Breast epithelium (tissue), 4 donors: ENCODE measurements around the gene SC5D. TPM values are rescaled to one million over a fixed set of nuclear protein-coding genes. Genes with fewer than 3 reads are reported as not detected.

Experiments
- DNase-seq, 2 donors: peaks; one replicate each; pipeline ENCODE4 v3.0.0-alpha.2; 2019; ENCODE audit warnings: low spot score in 2 of 2
- H3K27ac ChIP-seq, 2 donors: fragments of 200-600 bp; sonication (generic) in 1 of 2; one replicate each; pipeline ENCODE4 v1.5.1; 2016 to 2019; ENCODE audit warnings: mild to moderate bottlenecking in 1 of 2
- H3K27me3 ChIP-seq, 2 donors: fragments of 200-600 bp; sonication (generic) in 1 of 2; one replicate each; pipeline versions ENCODE4 v1.5.1 to v1.6.0; 2017 to 2019; ENCODE audit warnings: control low read depth in 1 of 2, mild to moderate bottlenecking in 1 of 2
- H3K36me3 ChIP-seq: fragments of 200-600 bp; one replicate; pipeline ENCODE4 v1.5.1; 2019
- H3K4me1 ChIP-seq, 2 donors: fragments of 200-600 bp; sonication (generic); one replicate each; pipeline ENCODE4 v1.5.1; 2016 to 2019; ENCODE audit warnings: control low read depth in 1 of 2
- H3K4me3 ChIP-seq, 3 donors: fragments of 200-600 bp; sonication (generic); 1 replicate in 2 of 3; 2 replicates in 1 of 3; pipeline ENCODE4 v1.5.1; 2016 to 2019; ENCODE audit warnings: mild to moderate bottlenecking in 3 of 3, moderate library complexity in 2 of 3
- H3K9me3 ChIP-seq, 2 donors: fragments of 200-600 bp; sonication (generic) in 1 of 2; one replicate each; pipeline ENCODE4 v1.5.1; 2016 to 2019; ENCODE audit warnings: control low read depth in 1 of 2
- CTCF ChIP-seq, 3 donors: fragments of 450-650 bp; IDR thresholded peaks; one replicate each; pipeline ENCODE4 v1.5.1; 2016 to 2017; ENCODE audit warnings: antibody characterized with exemption in 3 of 3, mild to moderate bottlenecking in 3 of 3, moderate library complexity in 3 of 3
- POLR2A ChIP-seq: fragments of 450-650 bp; IDR thresholded peaks from one replicate; pipeline ENCODE4 v1.6.1; 2016; ENCODE audit warnings: antibody characterized with exemption, mild to moderate bottlenecking, moderate library complexity
- POLR2AphosphoS5 ChIP-seq, 3 donors: sonication (generic); formaldehyde crosslinking; IDR thresholded peaks; one replicate each; pipeline ENCODE4 v1.6.1; 2017; ENCODE audit warnings: antibody characterized with exemption in 3 of 3
- intact Hi-C: fragments of 100-400 bp; cut with DNase I; formaldehyde crosslinking; loops from one replicate; pipeline ENCODE4 v1.15.1; 2023; ENCODE audit warnings: low total_unique reads
- total RNA-seq, 3 donors: library from RNA; depleted of rRNA; stranded (reverse); fragments of >200 nt; gene quantifications; one replicate each; pipeline ENCODE4 v1.1.0, GENCODE V29; 2016

The SC5D gene
- total RNA-seq, 3 donors from 2014 or later, result 25.8 to 54.7 (median 51.5) TPM

DNA sequence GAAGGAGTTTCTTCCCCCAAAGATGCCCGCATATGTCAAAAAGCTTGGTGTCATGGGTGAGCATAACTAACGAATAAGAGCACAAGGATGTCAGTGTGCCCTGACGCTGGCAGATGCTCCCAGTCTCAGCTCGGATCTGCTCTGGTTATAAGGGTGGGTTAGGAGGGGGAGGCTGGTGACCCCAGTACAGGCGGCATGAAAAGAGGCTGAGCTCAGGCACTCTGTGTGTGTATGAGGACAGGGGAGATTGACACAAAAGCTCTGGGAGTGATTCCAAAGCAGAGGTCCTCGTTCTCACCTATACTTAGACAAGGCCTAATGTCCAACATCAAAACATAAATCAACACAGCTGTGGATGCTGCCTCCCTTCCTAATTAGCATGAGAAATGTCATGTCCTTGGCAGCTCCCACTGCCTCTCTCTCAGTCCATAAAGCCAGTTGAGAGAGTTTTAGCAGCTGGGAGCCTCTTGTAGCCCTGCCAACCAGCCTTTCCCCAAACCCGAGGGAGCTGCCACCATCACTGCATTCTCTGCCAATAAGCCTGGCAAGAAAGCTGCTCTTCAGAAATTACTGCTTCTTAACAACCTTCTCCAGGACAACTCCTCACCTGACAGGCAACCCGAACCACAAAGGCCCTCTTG, 59.8 kb downstream of the SC5D start:
- H3K27me3 ChIP-seq, result no peaks in the 10 kb centered on the region
- intact Hi-C loops, result no loop called here
- no peaks in the 10 kb centered on the region for H3K4me1 ChIP-seq
- H3K9me3 ChIP-seq, result no peaks in the 10 kb centered on the region
- H3K27ac ChIP-seq, result no peak overlapping the region
- no peak for TF ChIP-seq POLR2AphosphoS5 (IDR thresholded peaks at IDR 0.05)
- TF ChIP-seq CTCF (IDR thresholded peaks at IDR 0.05), result no peak
- no peak for TF ChIP-seq POLR2A
- no peaks in the 10 kb centered on the region for H3K36me3 ChIP-seq
- H3K4me3 ChIP-seq, result no peak overlapping the region
- DNase-seq, result no peak

GRCh38 chr11:121354192-121354591, 61.6 kb downstream of the SC5D start:
- no peaks in the 10 kb centered on the region for H3K9me3 ChIP-seq
- H3K36me3 ChIP-seq, result no peaks in the 10 kb centered on the region
- no peaks in the 10 kb centered on the region for H3K4me1 ChIP-seq
- H3K27ac ChIP-seq, result no peak overlapping the region
- TF ChIP-seq CTCF (IDR thresholded peaks at IDR 0.05) (no peak), POLR2A (no peak), POLR2AphosphoS5 (IDR thresholded peaks at IDR 0.05) (no peak)
- DNase-seq, result no peak
- H3K27me3 ChIP-seq, result no peaks in the 10 kb centered on the region
- no peak overlapping the region for H3K4me3 ChIP-seq
- intact Hi-C loops, result no loop called here

GRCh38 chr11:121356357-121356756, 63.8 kb downstream of the SC5D start:
- Histone ChIP-seq H3K27me3 (no peaks in the 10 kb centered on the region), H3K27ac (no peak overlapping the region), H3K36me3 (no peaks in the 10 kb centered on the region), H3K4me3 (no peak overlapping the region), H3K9me3 (no peaks in the 10 kb centered on the region), H3K4me1 (no peaks in the 10 kb centered on the region)
- DNase-seq, result no peak
- intact Hi-C loops, result no loop called here
- no peak for TF ChIP-seq CTCF (IDR thresholded peaks at IDR 0.05)
- TF ChIP-seq POLR2AphosphoS5 (IDR thresholded peaks at IDR 0.05), result no peak
- TF ChIP-seq POLR2A, result no peak

Other genes starting within 250 kb of the SC5D start
- 1 to 10 TPM in 1 of 3 donors, under 1 TPM in 2; 0.64 to 1.3 (median 0.88) TPM for gene TECTA, start 191.5 kb upstream of the SC5D start, total RNA-seq
- 10 to 100 TPM in 2 of 3 donors, 1 to 10 TPM in 1; 3.5 to 64.0 (median 50.8) TPM for gene SORL1, start 159.5 kb downstream of the SC5D start, total RNA-seq